NCI-H2227 treated with DMSO at 0.1 percent for 48 hours (cell line): ENCODE results near the gene RBL1.
"Not testable (repeated sequence)": the region's sequence is repeated elsewhere in the genome, so short reads cannot be mapped to it uniquely, and the experiment has no call there.

Experiments used
- DNase-seq: peaks from one replicate; lab custom pipeline; 2025; lab: John Stamatoyannopoulos, UW

RBL1 gene

GRCh38 chr20:37075932-37076685, 19.7 kb downstream of the RBL1 start:
- DNase-seq = no peak

- DNase-seq = no peak
Observed at GRCh38 chr20:37072293-37073196, 23.3 kb downstream of the RBL1 start.

- DNase-seq = no peak
Observed at GRCh38 chr20:37071481-37071911, 24.3 kb downstream of the RBL1 start.

GRCh38 chr20:37069563-37069962, 26.2 kb downstream of the RBL1 start:
- not testable (repeated sequence) for DNase-seq

- DNase-seq = no peak
Observed at GRCh38 chr20:37066168-37066567, 29.6 kb downstream of the RBL1 start.

GRCh38 chr20:37055276-37055675, 40.5 kb downstream of the RBL1 start:
- no peak for DNase-seq

- no peak for DNase-seq
Observed at GRCh38 chr20:37053230-37053950, 42.4 kb downstream of the RBL1 start.

- no peak for DNase-seq
Observed at GRCh38 chr20:37042986-37043972, 52.5 kb downstream of the RBL1 start.

- not testable (repeated sequence) for DNase-seq
Observed at GRCh38 chr20:37039366-37039765, 56.4 kb downstream of the RBL1 start.

GRCh38 chr20:37032077-37032476, 63.7 kb downstream of the RBL1 start:
- no peak for DNase-seq

GRCh38 chr20:37020636-37021035, 75.2 kb downstream of the RBL1 start:
- no peak for DNase-seq

GRCh38 chr20:37012631-37013030, 83.2 kb downstream of the RBL1 start:
- DNase-seq = not testable (repeated sequence)

GRCh38 chr20:37011858-37012257, 83.9 kb downstream of the RBL1 start:
- DNase-seq = not testable (repeated sequence)

GRCh38 chr20:37011147-37011546, 84.7 kb downstream of the RBL1 start:
- no peak for DNase-seq

- DNase-seq = no peak
Observed at GRCh38 chr20:37007898-37008649, 87.7 kb downstream of the RBL1 start.

- DNase-seq = not testable (repeated sequence)
Observed at GRCh38 chr20:37005062-37005942, 90.5 kb downstream of the RBL1 start.

- not testable (repeated sequence) for DNase-seq
Observed at GRCh38 chr20:37001634-37002033, 94.2 kb downstream of the RBL1 start.

- not testable (repeated sequence) for DNase-seq
Observed at GRCh38 chr20:37000171-37000570, 95.6 kb downstream of the RBL1 start.

GRCh38 chr20:36998652-36999051, 97.1 kb downstream of the RBL1 start:
- no peak for DNase-seq
